IMR-90 (cell line): Measurements from ENCODE around the gene ALK.

Experiments
- BHLHE40 ChIP-seq: fragments of 150-350 bp; IDR thresholded peaks from 2 replicates; pipeline ENCODE4 v1.6.1; 2016; ENCODE audit warnings: mild to moderate bottlenecking, low read depth, low read length
- CEBPB ChIP-seq: IDR thresholded peaks from 2 replicates; pipeline ENCODE4 v1.6.1; 2012; ENCODE audit warnings: low read depth, low read length, improper control_type of control experiment
- CHD1 ChIP-seq: IDR thresholded peaks from 2 replicates; pipeline ENCODE4 v1.6.1; 2012; ENCODE audit warnings: low read depth, low read length, improper control_type of control experiment
- ELK1 ChIP-seq: fragments of 150-350 bp; IDR thresholded peaks from 2 replicates; pipeline ENCODE4 v1.6.1; 2016; ENCODE audit warnings: low read depth, mild to moderate bottlenecking, low read length, moderate library complexity, borderline replicate concordance
- FOS ChIP-seq: fragments of 150-350 bp; IDR thresholded peaks from 2 replicates; pipeline ENCODE4 v1.6.1; 2016; ENCODE audit warnings: low read depth, low read length
- MAFK ChIP-seq: IDR thresholded peaks from 2 replicates; pipeline ENCODE4 v1.6.1; 2012; ENCODE audit warnings: low read depth, low read length, improper control_type of control experiment
- MAZ ChIP-seq: IDR thresholded peaks from 2 replicates; pipeline ENCODE4 v1.6.1; 2012; ENCODE audit warnings: low read depth, mild to moderate bottlenecking, low read length, improper control_type of control experiment, moderate library complexity, borderline replicate concordance
- MXI1 ChIP-seq: IDR thresholded peaks from 2 replicates; pipeline ENCODE4 v1.6.1; 2012; ENCODE audit warnings: low read depth, mild to moderate bottlenecking, low read length, moderate library complexity, borderline replicate concordance
- POLR2A ChIP-seq: IDR thresholded peaks from 2 replicates; pipeline ENCODE4 v1.6.1; 2012; ENCODE audit warnings: mild to moderate bottlenecking, low read depth, low read length
- RAD21 ChIP-seq: IDR thresholded peaks from 2 replicates; pipeline ENCODE4 v1.6.1; 2012; ENCODE audit warnings: low read length, improper control_type of control experiment
- RFX5 ChIP-seq: IDR thresholded peaks from 2 replicates; pipeline ENCODE4 v1.8.0; 2012; ENCODE audit warnings: low read depth, mild to moderate bottlenecking, low read length, moderate library complexity
- SMC3 ChIP-seq: fragments of 150-350 bp; IDR thresholded peaks from 2 replicates; pipeline ENCODE4 v1.6.1; 2016; ENCODE audit warnings: low read depth, mild to moderate bottlenecking, antibody characterized with exemption, low read length, moderate library complexity
- TF ChIP-seq, protein P1 (sequence below): conservative IDR thresholded peaks from 2 replicates; pipeline ENCODE4 v1.5.1; 2012; ENCODE audit warnings: mild to moderate bottlenecking, low read depth, low read length, improper control_type of control experiment
- TF ChIP-seq, protein P2 (sequence below): fragments of 150-350 bp; IDR thresholded peaks from 2 replicates; pipeline ENCODE4 v1.6.1; 2017; ENCODE audit warnings: mild to moderate bottlenecking, antibody characterized with exemption, low read length, low read depth

DNA sequence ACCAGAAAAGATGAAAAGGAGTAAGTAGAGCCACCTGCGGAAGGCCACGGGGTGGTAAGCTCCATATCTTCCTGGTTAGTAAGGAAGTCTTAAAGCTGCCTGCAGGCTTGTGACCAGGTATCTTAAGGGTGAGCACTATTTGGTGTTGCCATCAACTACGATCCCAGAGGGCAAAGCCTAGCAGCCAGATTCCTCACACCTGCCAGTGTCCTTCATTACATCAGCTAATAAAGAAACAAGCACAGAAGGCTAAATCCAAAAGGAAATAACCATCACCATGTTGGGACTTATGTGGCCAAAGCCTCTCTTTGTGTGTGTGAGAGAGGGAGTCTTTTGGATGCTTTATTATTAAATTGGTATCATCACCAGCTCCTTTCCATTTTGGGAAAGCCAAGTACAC is 123.5 kb downstream of the ALK start:
- TF ChIP-seq, protein P1, sequence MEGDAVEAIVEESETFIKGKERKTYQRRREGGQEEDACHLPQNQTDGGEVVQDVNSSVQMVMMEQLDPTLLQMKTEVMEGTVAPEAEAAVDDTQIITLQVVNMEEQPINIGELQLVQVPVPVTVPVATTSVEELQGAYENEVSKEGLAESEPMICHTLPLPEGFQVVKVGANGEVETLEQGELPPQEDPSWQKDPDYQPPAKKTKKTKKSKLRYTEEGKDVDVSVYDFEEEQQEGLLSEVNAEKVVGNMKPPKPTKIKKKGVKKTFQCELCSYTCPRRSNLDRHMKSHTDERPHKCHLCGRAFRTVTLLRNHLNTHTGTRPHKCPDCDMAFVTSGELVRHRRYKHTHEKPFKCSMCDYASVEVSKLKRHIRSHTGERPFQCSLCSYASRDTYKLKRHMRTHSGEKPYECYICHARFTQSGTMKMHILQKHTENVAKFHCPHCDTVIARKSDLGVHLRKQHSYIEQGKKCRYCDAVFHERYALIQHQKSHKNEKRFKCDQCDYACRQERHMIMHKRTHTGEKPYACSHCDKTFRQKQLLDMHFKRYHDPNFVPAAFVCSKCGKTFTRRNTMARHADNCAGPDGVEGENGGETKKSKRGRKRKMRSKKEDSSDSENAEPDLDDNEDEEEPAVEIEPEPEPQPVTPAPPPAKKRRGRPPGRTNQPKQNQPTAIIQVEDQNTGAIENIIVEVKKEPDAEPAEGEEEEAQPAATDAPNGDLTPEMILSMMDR: no peak
- no peak for TF ChIP-seq ELK1
- TF ChIP-seq MXI1: no peak
- TF ChIP-seq CEBPB: no peak
- TF ChIP-seq POLR2A: no peak
- TF ChIP-seq RAD21: no peak
- TF ChIP-seq, protein P2, sequence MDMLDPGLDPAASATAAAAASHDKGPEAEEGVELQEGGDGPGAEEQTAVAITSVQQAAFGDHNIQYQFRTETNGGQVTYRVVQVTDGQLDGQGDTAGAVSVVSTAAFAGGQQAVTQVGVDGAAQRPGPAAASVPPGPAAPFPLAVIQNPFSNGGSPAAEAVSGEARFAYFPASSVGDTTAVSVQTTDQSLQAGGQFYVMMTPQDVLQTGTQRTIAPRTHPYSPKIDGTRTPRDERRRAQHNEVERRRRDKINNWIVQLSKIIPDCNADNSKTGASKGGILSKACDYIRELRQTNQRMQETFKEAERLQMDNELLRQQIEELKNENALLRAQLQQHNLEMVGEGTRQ: no peak
- no peak for TF ChIP-seq SMC3
- no peak for TF ChIP-seq MAZ
- no peak for TF ChIP-seq CHD1
- TF ChIP-seq MAFK: no peak
- no peak for TF ChIP-seq FOS
- no peak for TF ChIP-seq BHLHE40
- no peak for TF ChIP-seq RFX5
